Activated T-helper 17 cell treated with anti-CD3 and anti-CD28 coated beads, Interleukin-2, amount 50 U/mL, for 72 hours (primary cell): ENCODE results near the gene IGSF10. TPM values are rescaled to one million over a fixed set of nuclear protein-coding genes. Genes with fewer than 3 reads are reported as not detected.
"Not testable (repeated sequence)": the region's sequence is repeated elsewhere in the genome, so short reads cannot be mapped to it uniquely, and the experiment has no call there.

Experiments used
- ATAC-seq: fragments of 150-1000 bp; cut with Tn5 transposase; replicated peaks from 2 replicates; pipeline ENCODE4 v1.10.0; 2021; ENCODE audit warnings: mild to moderate bottlenecking, moderate library complexity
- H3K27ac Mint-ChIP-seq: one replicate; pipeline ENCODE4 v1.8.0; 2022; ENCODE audit warnings: mixed read lengths
- H3K27me3 Mint-ChIP-seq: one replicate; pipeline ENCODE4 v1.8.0; 2022; ENCODE audit warnings: mixed read lengths
- H3K36me3 Mint-ChIP-seq: one replicate; pipeline ENCODE4 v1.8.0; 2022; ENCODE audit warnings: low read depth, mild to moderate bottlenecking, mixed read lengths
- H3K4me1 Mint-ChIP-seq: one replicate; pipeline ENCODE4 v1.8.0; 2022; ENCODE audit warnings: mixed read lengths
- H3K4me3 Mint-ChIP-seq: one replicate; pipeline ENCODE4 v1.8.0; 2022; ENCODE audit warnings: mild to moderate bottlenecking, mixed read lengths
- H3K9me3 Mint-ChIP-seq: one replicate; pipeline ENCODE4 v1.8.0; 2022; ENCODE audit warnings: mixed read lengths
- total RNA-seq, 2 donors: library from RNA; stranded (reverse); gene quantifications; one replicate each; pipeline ENCODE4 v1.2.3, GENCODE V29; 2022

Gene IGSF10, protein sequence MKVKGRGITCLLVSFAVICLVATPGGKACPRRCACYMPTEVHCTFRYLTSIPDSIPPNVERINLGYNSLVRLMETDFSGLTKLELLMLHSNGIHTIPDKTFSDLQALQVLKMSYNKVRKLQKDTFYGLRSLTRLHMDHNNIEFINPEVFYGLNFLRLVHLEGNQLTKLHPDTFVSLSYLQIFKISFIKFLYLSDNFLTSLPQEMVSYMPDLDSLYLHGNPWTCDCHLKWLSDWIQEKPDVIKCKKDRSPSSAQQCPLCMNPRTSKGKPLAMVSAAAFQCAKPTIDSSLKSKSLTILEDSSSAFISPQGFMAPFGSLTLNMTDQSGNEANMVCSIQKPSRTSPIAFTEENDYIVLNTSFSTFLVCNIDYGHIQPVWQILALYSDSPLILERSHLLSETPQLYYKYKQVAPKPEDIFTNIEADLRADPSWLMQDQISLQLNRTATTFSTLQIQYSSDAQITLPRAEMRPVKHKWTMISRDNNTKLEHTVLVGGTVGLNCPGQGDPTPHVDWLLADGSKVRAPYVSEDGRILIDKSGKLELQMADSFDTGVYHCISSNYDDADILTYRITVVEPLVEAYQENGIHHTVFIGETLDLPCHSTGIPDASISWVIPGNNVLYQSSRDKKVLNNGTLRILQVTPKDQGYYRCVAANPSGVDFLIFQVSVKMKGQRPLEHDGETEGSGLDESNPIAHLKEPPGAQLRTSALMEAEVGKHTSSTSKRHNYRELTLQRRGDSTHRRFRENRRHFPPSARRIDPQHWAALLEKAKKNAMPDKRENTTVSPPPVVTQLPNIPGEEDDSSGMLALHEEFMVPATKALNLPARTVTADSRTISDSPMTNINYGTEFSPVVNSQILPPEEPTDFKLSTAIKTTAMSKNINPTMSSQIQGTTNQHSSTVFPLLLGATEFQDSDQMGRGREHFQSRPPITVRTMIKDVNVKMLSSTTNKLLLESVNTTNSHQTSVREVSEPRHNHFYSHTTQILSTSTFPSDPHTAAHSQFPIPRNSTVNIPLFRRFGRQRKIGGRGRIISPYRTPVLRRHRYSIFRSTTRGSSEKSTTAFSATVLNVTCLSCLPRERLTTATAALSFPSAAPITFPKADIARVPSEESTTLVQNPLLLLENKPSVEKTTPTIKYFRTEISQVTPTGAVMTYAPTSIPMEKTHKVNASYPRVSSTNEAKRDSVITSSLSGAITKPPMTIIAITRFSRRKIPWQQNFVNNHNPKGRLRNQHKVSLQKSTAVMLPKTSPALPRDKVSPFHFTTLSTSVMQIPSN (N-terminal part only)
- total RNA-seq: under 1 TPM in 1 of 2 donors, not detected in 1; 0.03 TPM

DNA sequence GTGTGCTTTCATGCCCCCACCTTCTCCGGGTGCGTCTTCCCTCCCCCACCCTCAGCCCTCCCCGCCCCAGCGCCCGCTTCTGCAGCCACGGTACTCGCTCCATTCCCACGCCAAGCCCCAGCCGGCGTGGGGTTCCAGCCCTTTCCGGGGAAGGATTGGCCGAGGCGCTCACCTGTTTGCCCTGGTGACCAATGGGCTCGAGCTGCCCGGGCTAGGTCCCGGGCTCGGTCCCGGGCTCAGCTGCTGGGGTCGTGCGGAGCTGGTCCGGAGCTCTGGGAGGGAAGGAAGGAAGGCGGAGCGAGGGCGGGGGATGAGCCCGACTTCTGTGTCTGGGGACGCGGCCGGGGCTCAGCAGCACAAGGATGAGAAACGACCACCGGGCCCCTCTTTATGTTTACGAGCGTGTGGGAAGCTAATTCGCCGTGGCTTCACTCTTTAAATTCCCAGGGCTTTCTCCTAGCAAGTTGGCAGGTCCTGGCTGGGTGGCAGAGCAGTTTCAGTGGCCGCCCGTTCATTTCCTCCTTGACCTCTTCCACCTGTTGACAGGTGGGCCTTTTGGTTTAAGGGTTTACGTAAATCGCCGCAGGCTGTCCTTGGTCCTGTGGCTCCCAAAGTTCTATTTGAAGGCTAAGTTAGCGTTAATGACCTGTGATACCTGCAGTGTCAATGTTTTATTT, at the start of gene IGSF10:
Gene IGSF10, minus strand, starts transcription at position 288 of the 677 bp plus-strand sequence. CDS start 2,352 bp downstream, outside the sequence.
- H3K9me3 Mint-ChIP-seq: no peaks in the 10 kb centered on the region
- no peaks in the 10 kb centered on the region for H3K36me3 Mint-ChIP-seq
- no peaks in the 10 kb centered on the region for H3K4me1 Mint-ChIP-seq
- no peak for ATAC-seq
- H3K27ac Mint-ChIP-seq: no peak within 1 kb of the TSS
- no peak within 1 kb of the TSS for H3K4me3 Mint-ChIP-seq
- H3K27me3 Mint-ChIP-seq: peaks cover 24% of the 10 kb centered on the region

- not testable (repeated sequence) for H3K27ac Mint-ChIP-seq, H3K36me3 Mint-ChIP-seq, H3K4me1 Mint-ChIP-seq, H3K9me3 Mint-ChIP-seq, H3K27me3 Mint-ChIP-seq, ATAC-seq, H3K4me3 Mint-ChIP-seq
Measured at GRCh38 chr3:151509468-151510135, 48.7 kb upstream of the IGSF10 start.

DNA sequence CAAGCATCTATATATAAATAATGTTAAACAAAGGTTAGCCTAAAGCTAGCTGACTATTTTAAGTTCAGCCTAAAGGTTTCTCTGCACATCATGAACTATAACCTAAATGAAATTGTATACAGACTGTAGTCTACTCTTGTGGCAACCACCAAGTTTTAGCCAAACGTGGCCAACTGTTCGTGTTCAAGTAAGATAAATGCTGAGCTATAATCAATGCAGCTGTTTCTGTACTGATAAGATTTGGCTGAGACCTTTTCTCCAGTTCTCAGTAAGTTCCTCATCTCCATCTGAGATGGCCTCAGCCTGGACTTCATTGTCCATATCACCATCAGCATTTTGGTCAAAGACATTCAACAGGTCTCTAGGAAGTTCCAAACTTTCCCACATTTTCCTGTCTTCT, 43.7 kb upstream of the IGSF10 start:
- no peaks in the 10 kb centered on the region for H3K4me1 Mint-ChIP-seq
- ATAC-seq: no peak
- no peaks in the 10 kb centered on the region for H3K36me3 Mint-ChIP-seq
- H3K9me3 Mint-ChIP-seq: no peaks in the 10 kb centered on the region
- no peak overlapping the region for H3K27ac Mint-ChIP-seq
- H3K4me3 Mint-ChIP-seq: no peak overlapping the region
- H3K27me3 Mint-ChIP-seq: peaks cover 4% of the 10 kb centered on the region

- no peak for ATAC-seq
- no peak overlapping the region for H3K27ac Mint-ChIP-seq
- H3K36me3 Mint-ChIP-seq: no peaks in the 10 kb centered on the region
- no peaks in the 10 kb centered on the region for H3K4me1 Mint-ChIP-seq
- H3K9me3 Mint-ChIP-seq: no peaks in the 10 kb centered on the region
- H3K27me3 Mint-ChIP-seq: peaks cover 4% of the 10 kb centered on the region
- no peak overlapping the region for H3K4me3 Mint-ChIP-seq
Measured at GRCh38 chr3:151503074-151503473, 42.2 kb upstream of the IGSF10 start.

GRCh38 chr3:151501923-151502632, 41.2 kb upstream of the IGSF10 start:
- Mint-ChIP-seq H3K4me1 (no peaks in the 10 kb centered on the region), H3K27me3 (peaks cover 4% of the 10 kb centered on the region), H3K27ac (no peak overlapping the region), H3K9me3 (no peaks in the 10 kb centered on the region), H3K36me3 (no peaks in the 10 kb centered on the region), H3K4me3 (no peak overlapping the region)
- ATAC-seq: no peak

DNA sequence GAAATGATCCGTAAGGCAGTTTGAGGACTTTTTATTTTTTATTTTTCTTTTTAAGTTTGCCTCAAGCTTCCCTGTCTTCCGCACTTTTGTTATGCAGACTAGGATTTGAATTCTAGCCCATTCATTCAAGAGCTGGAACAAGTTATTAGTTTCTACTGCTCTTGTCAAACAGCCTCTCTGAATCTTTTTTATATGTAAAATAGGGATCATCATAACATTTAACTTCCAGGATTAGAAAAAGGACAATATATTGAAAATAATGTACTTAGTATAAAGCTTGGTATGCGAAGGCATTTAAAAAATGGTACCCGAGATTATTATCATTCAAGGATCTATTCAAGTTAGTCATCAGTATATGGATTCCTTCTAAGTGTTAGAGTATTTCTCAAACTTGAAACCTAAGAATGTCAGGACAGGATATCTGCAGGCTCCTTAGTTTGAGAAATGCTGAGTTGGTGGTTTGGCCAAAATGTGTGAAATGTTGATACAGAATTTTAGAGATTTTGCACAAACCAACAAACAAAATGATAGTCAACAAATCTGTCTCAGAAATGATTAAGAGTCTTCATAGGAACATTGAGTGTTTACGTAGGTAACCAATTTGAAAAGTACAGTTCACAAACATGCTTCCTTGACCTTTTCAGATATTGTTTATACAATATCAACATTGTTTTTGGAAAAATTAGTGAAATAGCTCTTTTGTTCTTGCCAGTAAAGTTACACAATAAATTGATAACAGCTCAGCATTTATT, 40.5 kb upstream of the IGSF10 start:
- Mint-ChIP-seq H3K36me3 (no peaks in the 10 kb centered on the region), H3K9me3 (no peaks in the 10 kb centered on the region), H3K27me3 (peaks cover 4% of the 10 kb centered on the region), H3K27ac (no peak overlapping the region), H3K4me1 (no peaks in the 10 kb centered on the region), H3K4me3 (no peak overlapping the region)
- no peak for ATAC-seq

- H3K4me1 Mint-ChIP-seq: no peaks in the 10 kb centered on the region
Measured at GRCh38 chr3:151499168-151499567, 38.3 kb upstream of the IGSF10 start.

GRCh38 chr3:151491525-151491924, 30.7 kb upstream of the IGSF10 start:
- Mint-ChIP-seq H3K4me1 (no peaks in the 10 kb centered on the region), H3K4me3 (no peak overlapping the region), H3K27ac (no peak overlapping the region), H3K9me3 (peaks cover 4% of the 10 kb centered on the region), H3K36me3 (no peaks in the 10 kb centered on the region), H3K27me3 (peaks cover 12% of the 10 kb centered on the region)
- ATAC-seq: no peak

More at GRCh38 chr3:151499168-151499567, 38.3 kb upstream of the IGSF10 start:
- Mint-ChIP-seq H3K9me3 (no peaks in the 10 kb centered on the region), H3K27ac (no peak overlapping the region), H3K27me3 (no peaks in the 10 kb centered on the region), H3K36me3 (no peaks in the 10 kb centered on the region), H3K4me3 (no peak overlapping the region)
- no peak for ATAC-seq

DNA sequence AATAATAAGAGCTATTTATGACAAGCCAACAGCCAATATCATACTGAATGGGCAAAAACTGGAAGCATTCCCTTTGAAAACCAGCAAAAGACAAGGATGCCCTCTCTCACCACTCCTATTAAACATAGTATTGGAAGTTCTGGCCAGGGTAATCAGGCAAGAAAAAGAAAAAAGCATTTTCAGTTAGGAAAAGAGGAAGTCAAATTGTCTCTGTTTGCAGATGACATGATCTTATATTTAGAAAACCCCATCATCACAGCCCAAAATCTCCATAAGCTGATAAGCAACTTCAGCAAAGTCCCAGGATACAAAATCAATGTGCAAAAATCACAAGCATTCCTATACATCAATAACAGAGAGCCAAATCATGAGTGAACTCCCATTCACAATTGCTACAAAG, 27.0 kb upstream of the IGSF10 start:
- H3K36me3 Mint-ChIP-seq, H3K4me3 Mint-ChIP-seq, H3K27ac Mint-ChIP-seq, H3K9me3 Mint-ChIP-seq, ATAC-seq, H3K4me1 Mint-ChIP-seq: not testable (repeated sequence)
- H3K27me3 Mint-ChIP-seq: peaks cover 20% of the 10 kb centered on the region

GRCh38 chr3:151483961-151484520, 23.2 kb upstream of the IGSF10 start:
- Mint-ChIP-seq H3K4me3 (no peak overlapping the region), H3K4me1 (no peaks in the 10 kb centered on the region)

DNA sequence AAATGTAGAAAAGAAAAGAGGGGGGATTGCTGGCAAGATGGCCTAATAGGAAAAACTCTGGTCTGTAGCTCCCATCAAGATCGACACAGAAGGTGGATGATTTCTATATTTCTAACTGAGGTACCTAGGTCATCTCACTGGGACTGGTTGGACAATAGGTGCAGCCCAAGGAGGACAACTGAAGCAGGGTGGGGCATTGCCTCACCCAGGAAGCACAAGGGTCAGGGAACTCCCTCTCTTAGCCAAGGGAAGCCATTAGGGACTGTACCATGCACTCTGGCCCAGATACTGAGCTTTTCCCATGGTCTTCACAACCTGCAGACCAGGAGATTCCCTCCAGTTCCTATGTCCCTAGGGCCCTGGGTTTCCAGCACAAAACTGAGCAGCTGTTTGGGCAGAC, 22.6 kb upstream of the IGSF10 start:
- no peak overlapping the region for H3K27ac Mint-ChIP-seq

More at GRCh38 chr3:151483961-151484520, 23.2 kb upstream of the IGSF10 start:
- Mint-ChIP-seq H3K27me3 (peaks cover 34% of the 10 kb centered on the region), H3K9me3 (peaks cover 12% of the 10 kb centered on the region), H3K27ac (no peak overlapping the region), H3K36me3 (no peaks in the 10 kb centered on the region)
- no peak for ATAC-seq

DNA sequence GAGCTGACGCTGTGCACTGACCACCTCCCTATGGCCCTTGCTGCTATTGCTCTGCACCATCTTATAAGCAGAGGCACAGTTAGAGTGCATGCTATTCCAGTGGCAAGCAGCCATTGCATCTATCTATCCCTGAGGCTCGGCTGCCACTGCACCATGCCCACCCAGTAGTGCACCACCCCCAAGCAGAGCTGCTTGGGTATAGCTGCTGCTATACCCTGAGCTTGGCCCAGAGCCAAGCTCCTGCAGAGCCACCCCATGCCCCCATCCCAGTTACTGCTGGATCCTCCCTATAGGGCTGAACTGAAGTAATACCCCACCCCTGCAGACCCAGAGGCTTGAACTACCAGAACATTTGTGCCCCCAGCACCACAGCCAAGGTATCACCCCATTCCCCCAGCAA, 19.6 kb upstream of the IGSF10 start:
- no peaks in the 10 kb centered on the region for H3K36me3 Mint-ChIP-seq
- H3K9me3 Mint-ChIP-seq: peaks cover 12% of the 10 kb centered on the region
- ATAC-seq: no peak
- no peaks in the 10 kb centered on the region for H3K4me1 Mint-ChIP-seq
- no peak overlapping the region for H3K27ac Mint-ChIP-seq
- no peak overlapping the region for H3K4me3 Mint-ChIP-seq
- H3K27me3 Mint-ChIP-seq: peaks cover 32% of the 10 kb centered on the region

More for the DNA sequence above, 22.6 kb upstream of the IGSF10 start:
- peaks cover 12% of the 10 kb centered on the region for H3K9me3 Mint-ChIP-seq
- no peaks in the 10 kb centered on the region for H3K36me3 Mint-ChIP-seq
- H3K4me1 Mint-ChIP-seq: no peaks in the 10 kb centered on the region
- H3K27me3 Mint-ChIP-seq: peaks cover 35% of the 10 kb centered on the region
- no peak overlapping the region for H3K4me3 Mint-ChIP-seq
- ATAC-seq: no peak
